Measurements from ENCODE around the gene EIF1. TPM values are rescaled to one million over a fixed set of nuclear protein-coding genes. Genes with fewer than 3 reads are reported as not detected.

EIF1 gene
- total RNA-seq, 3 donors from 2014 or later, result 217 to 850 (median 260) TPM

DNA sequence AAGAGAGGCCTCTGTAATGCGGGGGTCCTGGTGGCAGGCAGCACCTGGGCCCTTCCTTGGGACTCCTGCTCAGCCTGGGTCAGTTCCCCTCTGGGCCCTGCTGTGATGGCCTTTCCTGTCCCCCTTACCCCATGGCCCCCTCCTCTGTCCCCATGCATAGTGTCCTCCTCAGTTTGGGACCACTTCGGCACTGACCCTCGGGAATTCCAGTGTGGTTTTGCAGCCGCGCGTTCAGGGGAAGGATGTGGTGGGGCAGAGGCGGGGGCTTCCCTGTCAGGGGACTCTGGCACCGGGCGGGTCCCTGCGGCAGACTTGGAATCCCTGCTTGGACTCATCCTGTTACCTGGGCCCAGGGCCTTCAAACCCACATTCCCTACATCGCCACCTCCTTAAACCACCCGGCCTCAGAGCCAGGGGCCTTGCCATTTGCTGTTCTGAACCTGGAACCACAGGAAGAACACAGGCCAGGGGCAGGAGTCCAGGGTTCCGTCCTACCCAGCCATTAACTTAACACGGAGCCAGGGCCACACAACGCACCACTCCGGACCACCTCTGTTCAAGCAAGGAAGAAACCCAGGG, 31.4 kb upstream of the EIF1 start:
- H3K27ac ChIP-seq, result peak overlapping the region; percentile 97 to 100

DNA sequence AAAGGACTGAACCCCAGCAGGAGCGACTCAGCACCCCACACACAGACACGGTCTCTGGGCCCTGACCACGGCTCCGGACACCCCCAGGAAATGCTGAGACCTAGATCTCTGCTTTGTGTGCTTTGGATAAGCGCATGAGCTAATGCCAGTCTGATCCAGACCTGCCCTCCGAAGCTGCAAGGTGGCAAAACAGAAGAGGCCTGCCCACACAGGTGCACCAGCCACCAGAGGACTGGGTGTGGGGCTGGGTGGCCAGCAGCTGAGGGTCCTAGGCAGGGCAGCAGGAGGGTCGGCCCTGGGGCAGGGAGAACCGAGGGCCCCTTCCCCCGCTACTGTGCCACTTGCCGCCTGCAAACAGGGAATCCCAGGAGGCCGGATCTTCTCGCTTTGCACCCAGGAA, 30.7 kb upstream of the EIF1 start:
- DNase-seq (ENCODE audit: low spot score in 2 of 2), result no peak
- Histone ChIP-seq H3K27ac (peak overlapping the region; percentile 97 to 100), H3K27me3 (no peaks in the 10 kb centered on the region), H3K4me1 (peaks cover 39 to 56% of the 10 kb centered on the region in 2 donors), H3K4me3 (no peak overlapping the region), H3K9me3 (no peaks in the 10 kb centered on the region), H3K36me3 (no peaks in the 10 kb centered on the region)
- intact Hi-C loops (cut with DNase I; ENCODE audit: low total_unique reads), result loop anchor here (10.0 kb wide), 2 partner anchors 113 to 743 kb away; no protein-coding TSS in a partner anchor
- TF ChIP-seq POLR2AphosphoS5 (IDR thresholded peaks at IDR 0.05) (no peak), POLR2A (IDR thresholded peaks at IDR 0.05) (no peak)
- TF ChIP-seq, protein P1, sequence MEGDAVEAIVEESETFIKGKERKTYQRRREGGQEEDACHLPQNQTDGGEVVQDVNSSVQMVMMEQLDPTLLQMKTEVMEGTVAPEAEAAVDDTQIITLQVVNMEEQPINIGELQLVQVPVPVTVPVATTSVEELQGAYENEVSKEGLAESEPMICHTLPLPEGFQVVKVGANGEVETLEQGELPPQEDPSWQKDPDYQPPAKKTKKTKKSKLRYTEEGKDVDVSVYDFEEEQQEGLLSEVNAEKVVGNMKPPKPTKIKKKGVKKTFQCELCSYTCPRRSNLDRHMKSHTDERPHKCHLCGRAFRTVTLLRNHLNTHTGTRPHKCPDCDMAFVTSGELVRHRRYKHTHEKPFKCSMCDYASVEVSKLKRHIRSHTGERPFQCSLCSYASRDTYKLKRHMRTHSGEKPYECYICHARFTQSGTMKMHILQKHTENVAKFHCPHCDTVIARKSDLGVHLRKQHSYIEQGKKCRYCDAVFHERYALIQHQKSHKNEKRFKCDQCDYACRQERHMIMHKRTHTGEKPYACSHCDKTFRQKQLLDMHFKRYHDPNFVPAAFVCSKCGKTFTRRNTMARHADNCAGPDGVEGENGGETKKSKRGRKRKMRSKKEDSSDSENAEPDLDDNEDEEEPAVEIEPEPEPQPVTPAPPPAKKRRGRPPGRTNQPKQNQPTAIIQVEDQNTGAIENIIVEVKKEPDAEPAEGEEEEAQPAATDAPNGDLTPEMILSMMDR (IDR thresholded peaks at IDR 0.05), result no peak

More for the DNA sequence above, 31.4 kb upstream of the EIF1 start:
- intact Hi-C loops (cut with DNase I; ENCODE audit: low total_unique reads), result loop anchor here (10.0 kb wide), 2 partner anchors 112 to 742 kb away; no protein-coding TSS in a partner anchor
- H3K4me3 ChIP-seq, result no peak overlapping the region
- H3K36me3 ChIP-seq, result no peaks in the 10 kb centered on the region
- H3K27me3 ChIP-seq, result no peaks in the 10 kb centered on the region
- TF ChIP-seq POLR2AphosphoS5 (IDR thresholded peaks at IDR 0.05) (no peak), POLR2A (IDR thresholded peaks at IDR 0.05) (no peak)
- TF ChIP-seq, protein P1 (IDR thresholded peaks at IDR 0.05), result no peak
- H3K9me3 ChIP-seq, result no peaks in the 10 kb centered on the region
- peak in 1 of 2 donors; percentile 68 for DNase-seq (ENCODE audit: low spot score in 2 of 2)
- H3K4me1 ChIP-seq, result peaks cover 42 to 62% of the 10 kb centered on the region in 2 donors

DNA sequence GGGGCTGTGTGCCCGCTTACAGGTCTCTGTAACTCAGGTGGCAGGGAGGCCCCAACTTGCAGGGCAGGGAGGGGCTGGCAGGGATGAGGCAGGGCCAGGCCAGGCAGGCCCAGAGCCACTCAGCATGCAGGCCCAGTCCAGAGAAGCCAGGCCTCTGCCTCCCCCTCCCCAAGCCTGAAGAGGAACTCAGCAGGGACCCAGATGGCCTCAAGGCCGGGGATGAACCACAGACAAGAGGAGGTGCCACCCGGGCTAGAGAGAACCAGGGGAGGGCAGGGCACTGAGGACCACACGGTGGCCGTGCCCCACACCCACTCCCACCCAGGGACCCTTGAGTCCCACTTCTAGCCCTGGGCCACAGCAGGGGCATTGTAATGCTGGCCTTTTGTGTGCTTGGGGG, 29.8 kb upstream of the EIF1 start:
- Histone ChIP-seq H3K27ac (peak overlapping the region; percentile 97 to 100), H3K4me3 (no peak overlapping the region), H3K9me3 (no peaks in the 10 kb centered on the region), H3K27me3 (no peaks in the 10 kb centered on the region), H3K36me3 (no peaks in the 10 kb centered on the region), H3K4me1 (peaks cover 34 to 49% of the 10 kb centered on the region in 2 donors)
- intact Hi-C loops (cut with DNase I; ENCODE audit: low total_unique reads), result loop anchor here (10.0 kb wide), 2 partner anchors 114 to 744 kb away; no protein-coding TSS in a partner anchor
- TF ChIP-seq, protein P1 (IDR thresholded peaks at IDR 0.05), result no peak
- TF ChIP-seq POLR2AphosphoS5 (IDR thresholded peaks at IDR 0.05) (no peak), POLR2A (IDR thresholded peaks at IDR 0.05) (no peak)
- no peak for DNase-seq (ENCODE audit: low spot score in 2 of 2)

DNA sequence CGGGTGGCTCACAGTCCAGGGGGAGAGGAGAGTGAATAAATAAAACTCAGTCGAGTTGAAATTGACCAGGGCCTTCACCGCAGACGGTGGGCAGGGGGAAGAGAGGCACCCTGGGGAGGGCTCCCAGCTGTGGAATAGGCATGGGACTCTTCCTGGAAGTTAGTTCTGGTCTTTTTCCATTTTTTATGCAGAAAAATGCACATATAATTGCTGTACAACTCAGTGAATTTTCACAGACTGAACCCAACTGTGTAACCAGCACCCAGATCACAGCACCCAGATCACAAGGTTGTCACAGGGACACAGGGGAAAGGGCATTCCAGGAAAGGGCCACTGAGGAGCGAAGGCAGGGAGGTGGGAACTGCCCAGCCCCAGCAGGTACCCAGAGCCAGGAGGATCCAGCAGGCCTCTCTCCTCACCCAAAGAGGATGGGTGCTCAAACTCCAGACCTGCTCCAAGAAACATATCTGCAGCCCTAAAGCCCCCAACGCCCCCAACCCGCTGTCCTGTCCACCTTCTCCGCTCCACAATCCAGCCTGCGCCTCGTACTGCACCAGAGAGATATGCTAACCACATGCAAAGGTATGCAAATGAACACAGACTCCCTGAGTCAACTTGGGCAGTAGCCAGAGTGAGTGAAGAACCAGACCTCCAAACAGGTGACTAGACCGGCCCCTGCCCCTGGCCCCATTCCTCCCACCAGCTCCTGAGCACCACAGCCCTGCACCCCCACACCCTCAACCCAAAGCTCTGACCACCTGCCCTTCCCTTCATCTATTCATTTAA, 29.1 kb upstream of the EIF1 start:
- Histone ChIP-seq H3K36me3 (no peaks in the 10 kb centered on the region), H3K27ac (peak overlapping the region; percentile 97 to 100), H3K4me3 (no peak overlapping the region), H3K4me1 (peaks cover 31 to 45% of the 10 kb centered on the region in 2 donors), H3K9me3 (no peaks in the 10 kb centered on the region), H3K27me3 (no peaks in the 10 kb centered on the region)
- DNase-seq (ENCODE audit: low spot score in 2 of 2), result no peak
- intact Hi-C loops (cut with DNase I; ENCODE audit: low total_unique reads), result loop anchor here (10.0 kb wide), 2 partner anchors 115 to 745 kb away; no protein-coding TSS in a partner anchor
- TF ChIP-seq POLR2A (IDR thresholded peaks at IDR 0.05), result no peak
- no peak for TF ChIP-seq POLR2AphosphoS5 (IDR thresholded peaks at IDR 0.05)
- TF ChIP-seq, protein P1 (IDR thresholded peaks at IDR 0.05), result no peak
